Vagina (tissue), 2 donors: ENCODE results near the gene NCEH1.

Experiments
- POLR2AphosphoS5 ChIP-seq, 2 donors: sonication (generic); formaldehyde crosslinking; IDR thresholded peaks; one replicate each; pipeline ENCODE4 v1.9.0; 2017; ENCODE audit warnings: antibody characterized with exemption in 2 of 2, mild to moderate bottlenecking in 2 of 2, low read depth in 1 of 2; ENCODE audit not compliant: insufficient read depth in 1 of 2
- TF ChIP-seq, protein P1 (sequence below), 3 experiments: fragments of 450-650 bp in 2 of 3; fragments of 200-600 bp in 1 of 3; sonication (generic) in 1 of 3; IDR thresholded peaks; one replicate each; pipeline ENCODE4 v1.5.1; 2017 to 2019; ENCODE audit warnings: antibody characterized with exemption in 3 of 3, mild to moderate bottlenecking in 2 of 3, moderate library complexity in 2 of 3

DNA sequence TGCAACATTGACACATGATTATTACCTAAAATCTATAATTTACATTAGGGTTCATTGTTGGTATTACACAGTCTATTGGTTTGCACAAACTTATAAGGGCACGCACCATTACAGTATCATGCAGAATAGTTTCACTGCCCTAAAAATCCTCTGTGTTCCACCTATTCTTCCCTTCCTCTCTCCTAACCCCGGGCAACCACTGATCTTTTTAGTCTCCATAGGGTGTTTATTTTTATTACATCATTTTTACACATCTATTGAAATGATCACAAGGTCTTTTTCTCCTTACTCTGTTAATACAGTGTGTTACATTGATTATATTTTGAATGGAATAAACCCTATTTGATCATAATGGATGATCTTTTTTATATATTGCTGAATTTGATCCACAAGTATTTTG lies 24.1 kb upstream of the NCEH1 start:
- TF ChIP-seq, protein P1, sequence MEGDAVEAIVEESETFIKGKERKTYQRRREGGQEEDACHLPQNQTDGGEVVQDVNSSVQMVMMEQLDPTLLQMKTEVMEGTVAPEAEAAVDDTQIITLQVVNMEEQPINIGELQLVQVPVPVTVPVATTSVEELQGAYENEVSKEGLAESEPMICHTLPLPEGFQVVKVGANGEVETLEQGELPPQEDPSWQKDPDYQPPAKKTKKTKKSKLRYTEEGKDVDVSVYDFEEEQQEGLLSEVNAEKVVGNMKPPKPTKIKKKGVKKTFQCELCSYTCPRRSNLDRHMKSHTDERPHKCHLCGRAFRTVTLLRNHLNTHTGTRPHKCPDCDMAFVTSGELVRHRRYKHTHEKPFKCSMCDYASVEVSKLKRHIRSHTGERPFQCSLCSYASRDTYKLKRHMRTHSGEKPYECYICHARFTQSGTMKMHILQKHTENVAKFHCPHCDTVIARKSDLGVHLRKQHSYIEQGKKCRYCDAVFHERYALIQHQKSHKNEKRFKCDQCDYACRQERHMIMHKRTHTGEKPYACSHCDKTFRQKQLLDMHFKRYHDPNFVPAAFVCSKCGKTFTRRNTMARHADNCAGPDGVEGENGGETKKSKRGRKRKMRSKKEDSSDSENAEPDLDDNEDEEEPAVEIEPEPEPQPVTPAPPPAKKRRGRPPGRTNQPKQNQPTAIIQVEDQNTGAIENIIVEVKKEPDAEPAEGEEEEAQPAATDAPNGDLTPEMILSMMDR (IDR thresholded peaks at IDR 0.05), result no peak
- TF ChIP-seq POLR2AphosphoS5 (IDR thresholded peaks at IDR 0.05; ENCODE audit: insufficient read depth in 1 of 2, low read depth in 1 of 2), result no peak
